Regular cardiac myocyte (primary cell): ENCODE measurements around the gene TARM1. TPM values are rescaled to one million over a fixed set of nuclear protein-coding genes. Genes with fewer than 3 reads are reported as not detected.

Experiments
- total RNA-seq: library from RNA; depleted of rRNA; stranded (reverse); fragments of >200 nt; gene quantifications from 2 replicates; pipeline ENCODE4 v1.2.3, GENCODE V29; 2014

The TARM1 gene
- total RNA-seq, result not detected in 2 replicates

DNA sequence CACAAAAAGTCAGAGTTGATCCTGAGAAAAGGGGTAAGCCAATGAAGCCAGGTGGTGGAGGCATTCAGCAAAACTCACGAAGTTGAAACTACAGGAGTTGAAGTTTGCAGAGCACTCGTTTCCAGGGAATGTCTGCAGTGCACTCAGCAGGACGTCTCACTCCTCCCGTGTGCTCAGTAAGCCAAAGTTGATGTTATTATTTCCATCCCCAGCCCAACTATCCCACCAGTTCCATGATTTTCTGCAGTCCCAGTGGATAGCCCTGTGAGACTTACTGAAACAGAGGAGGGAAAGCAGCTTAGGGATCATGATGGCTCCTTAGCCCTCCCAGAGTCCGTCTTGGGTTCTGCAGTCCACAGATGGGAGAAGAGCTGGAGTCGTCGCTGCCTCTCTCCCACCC is at the start of gene TARM1:
TSS of gene TARM1 (minus strand) at position 334 of the 400 bp plus-strand sequence. CDS start at position 309, 25 bp downstream.

DNA sequence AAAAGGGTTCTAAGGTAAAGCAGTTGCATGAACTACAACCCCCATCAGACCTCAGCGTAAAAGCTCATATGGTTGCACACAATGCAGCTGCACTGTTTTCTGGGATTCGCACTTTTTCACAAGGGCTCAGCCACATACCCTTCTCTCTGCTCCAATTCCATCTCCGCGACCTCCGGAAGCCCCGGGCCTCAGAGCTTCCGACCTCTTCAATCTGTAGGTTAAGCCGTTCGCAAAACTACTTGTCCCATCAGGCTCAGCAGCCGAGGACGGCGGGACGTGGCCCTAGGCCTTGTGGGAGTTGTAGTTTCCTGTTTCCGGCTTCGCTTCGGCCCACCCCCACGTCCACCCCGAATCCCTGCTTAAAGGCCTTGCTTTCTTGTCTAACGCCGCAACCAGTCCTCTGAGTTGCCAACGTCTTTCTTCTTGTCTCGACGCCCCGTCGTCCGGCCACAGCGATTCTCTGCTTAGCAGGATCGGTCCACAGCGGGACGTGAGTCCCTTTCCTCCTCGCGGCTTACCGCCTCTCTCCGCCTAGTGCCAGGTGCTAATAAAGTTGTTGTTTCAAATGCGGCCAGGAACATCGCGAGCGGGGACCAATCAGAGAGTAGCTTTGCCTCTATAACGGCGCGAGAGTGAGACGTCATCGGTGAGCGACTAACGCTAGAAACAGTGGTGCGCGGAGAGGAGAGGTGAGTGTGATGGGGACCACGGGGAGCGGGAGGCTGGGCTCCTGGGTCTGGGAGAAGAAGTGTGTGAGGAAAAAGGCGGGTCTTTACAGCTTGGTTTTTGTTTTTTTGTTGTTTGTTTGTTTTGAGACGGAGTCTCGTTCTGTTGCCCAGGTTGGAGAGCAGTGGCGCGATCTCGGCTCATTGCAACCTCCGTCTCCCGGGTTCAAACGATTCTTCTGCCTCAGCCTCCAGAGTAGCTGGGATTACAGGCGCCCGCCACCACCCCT is 34.2 kb upstream of the TARM1 start, which contains the start of the genes PRPF31 and TFPT:
TSS of gene PRPF31 (plus strand) at position 646 of the 955 bp plus-strand sequence. CDS start 2,525 bp downstream, outside the sequence.
TSS of gene TFPT (minus strand) at position 549 of the 955 bp plus-strand sequence. CDS start at position 161, 388 bp downstream.

DNA sequence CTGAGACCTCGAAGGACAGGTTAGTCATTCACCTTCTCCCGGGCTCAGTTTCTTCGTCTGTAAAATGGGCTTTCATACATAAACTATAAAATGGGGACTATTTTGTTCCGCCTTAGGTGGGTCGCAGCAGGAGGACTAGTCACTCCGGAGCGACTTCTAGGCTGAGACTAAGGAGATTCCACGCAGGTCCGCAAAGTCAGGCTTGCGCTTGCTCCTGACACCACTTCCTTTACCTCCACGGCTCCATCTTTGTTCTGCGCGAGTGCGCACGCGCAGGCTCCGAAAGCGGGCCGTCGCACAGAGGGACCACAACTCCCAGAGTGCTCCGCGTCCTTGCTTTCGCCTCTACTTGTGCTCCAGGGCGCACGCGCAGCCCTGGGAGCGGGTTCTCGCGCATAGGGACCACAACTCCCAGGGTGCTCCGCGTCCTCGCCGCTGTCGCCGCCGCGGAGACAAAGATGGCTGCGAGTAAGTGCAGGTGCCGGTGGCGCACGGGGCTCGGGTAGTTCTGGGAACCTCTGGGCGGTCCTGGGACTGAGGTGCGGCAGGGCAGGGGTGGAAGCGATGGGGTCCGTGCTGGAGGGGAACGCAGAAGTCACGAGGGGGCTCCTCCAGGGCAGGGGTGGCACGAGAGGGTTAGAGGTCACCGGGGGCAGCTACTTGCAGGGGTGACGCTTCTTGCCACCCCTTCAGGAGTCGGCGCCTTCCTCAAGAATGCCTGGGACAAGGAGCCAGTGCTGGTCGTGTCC is 21.4 kb upstream of the TARM1 start, which contains the start of gene NDUFA3:
TSS of gene NDUFA3 (plus strand) at position 435 of the 749 bp plus-strand sequence. CDS start at position 459, 24 bp downstream.

DNA sequence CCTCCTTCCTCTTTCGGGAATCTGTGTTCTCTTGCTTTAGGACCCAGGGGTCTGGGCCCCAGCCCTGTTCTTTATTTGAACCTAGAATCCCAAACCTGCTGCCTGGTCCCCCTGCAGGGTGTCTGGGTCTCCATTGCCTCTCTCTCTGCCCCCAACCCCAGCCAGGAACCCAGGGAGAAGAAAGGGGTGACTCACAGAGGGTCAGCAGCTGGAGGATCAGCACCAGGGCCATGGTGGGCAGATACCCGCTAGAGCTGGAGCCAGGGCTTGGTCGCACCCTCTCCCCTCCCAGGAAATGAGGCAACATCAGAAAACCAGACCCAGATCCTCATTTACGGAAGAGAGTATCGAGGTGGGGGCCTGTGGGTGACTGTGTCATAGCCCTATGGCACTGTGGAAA is 19.4 kb upstream of the TARM1 start, which contains the start of gene OSCAR:
TSS of gene OSCAR (minus strand) at position 243 of the 400 bp plus-strand sequence. CDS start at position 232, 11 bp downstream.

DNA sequence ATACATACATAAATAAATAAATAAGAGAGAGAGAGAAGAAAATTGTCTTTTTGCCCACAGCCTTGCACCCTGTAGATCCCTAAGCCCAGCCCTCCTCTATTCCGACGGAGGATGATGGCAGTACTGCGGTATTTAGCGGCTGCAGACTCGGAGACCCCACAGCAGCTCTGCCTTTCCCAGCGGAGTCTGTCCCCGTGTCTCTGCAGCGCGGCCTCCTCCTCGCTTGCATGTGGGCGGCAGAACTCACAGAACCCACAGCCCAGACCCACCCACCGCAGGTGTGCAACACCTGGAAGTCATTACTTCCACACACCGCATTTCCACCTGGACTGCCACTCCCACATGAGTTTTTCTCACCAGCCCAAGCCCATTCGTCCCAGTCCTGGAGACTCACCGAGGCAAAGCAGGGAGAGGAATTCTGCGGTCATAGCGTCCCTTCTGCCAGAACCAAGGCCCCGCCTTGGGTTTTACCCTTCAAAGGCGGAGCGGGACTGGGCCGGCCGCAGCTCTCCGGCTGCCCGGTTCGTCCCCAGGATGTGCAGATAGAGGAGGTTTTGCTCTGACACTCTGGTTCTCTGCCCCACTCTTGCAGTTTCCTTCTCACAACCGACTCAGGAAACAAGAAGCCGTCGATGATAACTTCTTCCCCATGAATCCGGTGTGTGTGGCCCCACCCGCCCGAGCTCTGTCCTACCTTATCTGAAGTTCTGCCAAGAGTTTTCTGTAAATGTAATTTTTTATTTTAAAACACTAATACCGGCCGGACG is 17.6 kb downstream of the TARM1 start, which contains the start of gene VSTM1:
TSS of gene VSTM1 (minus strand) at position 548 of the 767 bp plus-strand sequence. CDS start at position 428, 120 bp downstream.

Other genes with a start within 250 kb of the TARM1 start
- gene MYADM, start 213.5 kb downstream of the TARM1 start, total RNA-seq, result 8.5 and 15.3 TPM in 2 replicates
- under 0.01 and 0.28 TPM in 2 replicates for gene PRKCG, start 199.2 kb downstream of the TARM1 start, total RNA-seq
- 0.77 and 2.8 TPM in 2 replicates for gene CACNG7, start 172.1 kb downstream of the TARM1 start, total RNA-seq
- 0.56 and 1.5 TPM in 2 replicates for gene CACNG8, start 118.4 kb downstream of the TARM1 start, total RNA-seq
- 1.7 and 1.9 TPM in 2 replicates for gene CACNG6, start 89.7 kb downstream of the TARM1 start, total RNA-seq
- not detected in 2 replicates for gene VSTM1, start 17.5 kb downstream of the TARM1 start, total RNA-seq
- gene OSCAR, start 19.4 kb upstream of the TARM1 start, total RNA-seq, result 1.1 and 1.2 TPM in 2 replicates
- 11.3 and 15.3 TPM in 2 replicates for gene NDUFA3, start 21.5 kb upstream of the TARM1 start, total RNA-seq
- 13.5 and 24.0 TPM in 2 replicates for gene TFPT, start 34.3 kb upstream of the TARM1 start, total RNA-seq
- 44.5 and 79.0 TPM in 2 replicates for gene PRPF31, start 34.4 kb upstream of the TARM1 start, total RNA-seq
- 4.5 and 8.4 TPM in 2 replicates for gene CNOT3, start 56.4 kb upstream of the TARM1 start, total RNA-seq
- gene LENG1, start 78.4 kb upstream of the TARM1 start, total RNA-seq, result 5.1 and 9.0 TPM in 2 replicates
- gene TMC4, start 91.8 kb upstream of the TARM1 start, total RNA-seq, result 0.38 and 1.4 TPM in 2 replicates
- 45.7 and 48.3 TPM in 2 replicates for gene MBOAT7, start 108.2 kb upstream of the TARM1 start, total RNA-seq
- gene TSEN34, start 109.9 kb upstream of the TARM1 start, total RNA-seq, result 76.5 and 88.8 TPM in 2 replicates
- 1,445 and 1,908 TPM in 2 replicates for gene RPS9, start 119.5 kb upstream of the TARM1 start, total RNA-seq
- gene LILRB3, start 141.6 kb upstream of the TARM1 start, total RNA-seq, result not detected in 2 replicates
- gene LILRA6, start 161.4 kb upstream of the TARM1 start, total RNA-seq, result not detected in 2 replicates
- not detected in 2 replicates for gene LILRB5, start 175.9 kb upstream of the TARM1 start, total RNA-seq
- not detected in 2 replicates for gene LILRB2, start 199.7 kb upstream of the TARM1 start, total RNA-seq
- gene LILRA5, start 231.8 kb upstream of the TARM1 start, total RNA-seq, result not detected in 2 replicates